Breast epithelium (tissue), 3 donors: ENCODE data around the gene GMCL1.

Experiments
- POLR2AphosphoS5 ChIP-seq, 3 donors: sonication (generic); formaldehyde crosslinking; IDR thresholded peaks; one replicate each; pipeline ENCODE4 v1.6.1; 2017; ENCODE audit warnings: antibody characterized with exemption in 3 of 3
- TF ChIP-seq, protein P1 (sequence below), 3 donors: fragments of 450-650 bp; IDR thresholded peaks; one replicate each; pipeline ENCODE4 v1.5.1; 2016 to 2017; ENCODE audit warnings: antibody characterized with exemption in 3 of 3, mild to moderate bottlenecking in 3 of 3, moderate library complexity in 3 of 3

- TF ChIP-seq, protein P1, sequence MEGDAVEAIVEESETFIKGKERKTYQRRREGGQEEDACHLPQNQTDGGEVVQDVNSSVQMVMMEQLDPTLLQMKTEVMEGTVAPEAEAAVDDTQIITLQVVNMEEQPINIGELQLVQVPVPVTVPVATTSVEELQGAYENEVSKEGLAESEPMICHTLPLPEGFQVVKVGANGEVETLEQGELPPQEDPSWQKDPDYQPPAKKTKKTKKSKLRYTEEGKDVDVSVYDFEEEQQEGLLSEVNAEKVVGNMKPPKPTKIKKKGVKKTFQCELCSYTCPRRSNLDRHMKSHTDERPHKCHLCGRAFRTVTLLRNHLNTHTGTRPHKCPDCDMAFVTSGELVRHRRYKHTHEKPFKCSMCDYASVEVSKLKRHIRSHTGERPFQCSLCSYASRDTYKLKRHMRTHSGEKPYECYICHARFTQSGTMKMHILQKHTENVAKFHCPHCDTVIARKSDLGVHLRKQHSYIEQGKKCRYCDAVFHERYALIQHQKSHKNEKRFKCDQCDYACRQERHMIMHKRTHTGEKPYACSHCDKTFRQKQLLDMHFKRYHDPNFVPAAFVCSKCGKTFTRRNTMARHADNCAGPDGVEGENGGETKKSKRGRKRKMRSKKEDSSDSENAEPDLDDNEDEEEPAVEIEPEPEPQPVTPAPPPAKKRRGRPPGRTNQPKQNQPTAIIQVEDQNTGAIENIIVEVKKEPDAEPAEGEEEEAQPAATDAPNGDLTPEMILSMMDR (IDR thresholded peaks at IDR 0.05), result no peak
- TF ChIP-seq POLR2AphosphoS5 (IDR thresholded peaks at IDR 0.05), result no peak
Measured at GRCh38 chr2:69791045-69791444, 38.4 kb upstream of the GMCL1 start.
